WTC11 (cell line): ENCODE data around the gene RNF169. TPM values are rescaled to one million over a fixed set of nuclear protein-coding genes. Genes with fewer than 3 reads are reported as not detected.

Experiments used
- ATAC-seq: fragments of 200-7000 bp; cut with Tn5 transposase; 2 replicates; pipeline ENCODE4 v1.10.0; 2021; ENCODE audit warnings: mild to moderate bottlenecking, moderate library complexity
- CTCF ChIA-PET: fragments of 300-600 bp; sonication (Branson Sonifier 250); formaldehyde crosslinking; loops from one replicate; lab custom pipeline; 2021; ENCODE audit warnings: antibody characterized with exemption; lab: Charles Lee
- POLR2A ChIA-PET: fragments of 350-600 bp; sonication (Branson Sonifier 250); formaldehyde crosslinking; loops from one replicate; lab custom pipeline; 2021; ENCODE audit warnings: antibody characterized with exemption; lab: Charles Lee
- DNase-seq: peaks from one replicate; pipeline ENCODE4 v3.0.0; 2021; ENCODE audit warnings: low spot score
- H3K27ac Mint-ChIP-seq: 2 replicates; pipeline ENCODE4 v1.8.0; 2021; ENCODE audit warnings: mixed read lengths
- H3K27me3 Mint-ChIP-seq: 2 replicates; pipeline ENCODE4 v1.8.0; 2021; ENCODE audit warnings: low read depth, mild to moderate bottlenecking, moderate library complexity, mixed read lengths
- H3K36me3 Mint-ChIP-seq: 2 replicates; pipeline ENCODE4 v1.8.0; 2021; ENCODE audit warnings: mixed read lengths
- H3K4me1 Mint-ChIP-seq: 2 replicates; pipeline ENCODE4 v1.8.0; 2022; ENCODE audit warnings: mixed read lengths
- H3K4me3 Mint-ChIP-seq: 2 replicates; pipeline ENCODE4 v1.8.0; 2021; ENCODE audit warnings: mild to moderate bottlenecking, moderate library complexity, mixed read lengths
- H3K9me3 Mint-ChIP-seq: 2 replicates; pipeline ENCODE4 v1.8.0; 2021; ENCODE audit warnings: mixed read lengths
- CTCF ChIP-seq: fragments of 200-600 bp; IDR thresholded peaks from 2 replicates; pipeline ENCODE4 v1.8.0; 2022; ENCODE audit warnings: antibody characterized with exemption
- ETV6 ChIP-seq: sonication (generic); formaldehyde crosslinking; IDR thresholded peaks from 2 replicates; pipeline ENCODE4 v1.8.1; 2022; ENCODE audit warnings: mild to moderate bottlenecking, missing genetic modification reagents
- JUN ChIP-seq: sonication (generic); formaldehyde crosslinking; IDR thresholded peaks from 2 replicates; pipeline ENCODE4 v1.8.0; 2023; ENCODE audit warnings: mild to moderate bottlenecking, missing genetic modification reagents
- MXD4 ChIP-seq: fragments of 250-450 bp; sonication (Bioruptor Pico); IDR thresholded peaks from 2 replicates; pipeline ENCODE4 v1.8.0; 2021; ENCODE audit warnings: mild to moderate bottlenecking, moderate library complexity, borderline replicate concordance
- NFATC4 ChIP-seq: fragments of 250-450 bp; sonication (Bioruptor Pico); IDR thresholded peaks from 2 replicates; pipeline ENCODE4 v1.9.0; 2021; ENCODE audit warnings: mild to moderate bottlenecking
- OVOL2 ChIP-seq: fragments of 250-450 bp; sonication (Bioruptor Pico); IDR thresholded peaks from 2 replicates; pipeline ENCODE4 v1.9.0; 2021; ENCODE audit warnings: mild to moderate bottlenecking, borderline replicate concordance
- RORB ChIP-seq: fragments of 250-450 bp; sonication (Bioruptor Pico); IDR thresholded peaks from 2 replicates; pipeline ENCODE4 v1.9.0; 2021; ENCODE audit warnings: mild to moderate bottlenecking
- SOX15 ChIP-seq: fragments of 250-450 bp; sonication (Bioruptor Pico); IDR thresholded peaks from 2 replicates; pipeline ENCODE4 v1.9.0; 2021; ENCODE audit warnings: mild to moderate bottlenecking
- TEAD1 ChIP-seq: sonication (generic); formaldehyde crosslinking; IDR thresholded peaks from 2 replicates; pipeline ENCODE4 v1.8.0; 2022; ENCODE audit warnings: mild to moderate bottlenecking, missing genetic modification reagents
- TEAD4 ChIP-seq: sonication (generic); formaldehyde crosslinking; IDR thresholded peaks from 2 replicates; pipeline ENCODE4 v1.8.0; 2022; ENCODE audit warnings: mild to moderate bottlenecking, missing genetic modification reagents
- ZNF532 ChIP-seq: fragments of 250-450 bp; sonication (Bioruptor Pico); IDR thresholded peaks from 2 replicates; pipeline ENCODE4 v1.9.0; 2021; ENCODE audit warnings: mild to moderate bottlenecking, borderline replicate concordance
- total RNA-seq: library from RNA; stranded (reverse); gene quantifications from 3 replicates; pipeline ENCODE4 v1.2.3, GENCODE V29; 2021
- TF ChIP-seq, protein P1 (sequence below): fragments of 250-450 bp; sonication (Bioruptor Pico); IDR thresholded peaks from 2 replicates; pipeline ENCODE4 v1.9.0; 2021; ENCODE audit warnings: mild to moderate bottlenecking
- TF ChIP-seq, protein P2 (sequence below): fragments of 250-450 bp; sonication (Bioruptor Pico); IDR thresholded peaks from 2 replicates; pipeline ENCODE4 v1.9.0; 2021; ENCODE audit warnings: moderate library complexity, mild to moderate bottlenecking, inconsistent platforms, borderline replicate concordance
- TF ChIP-seq, protein P3 (sequence below): sonication (generic); formaldehyde crosslinking; IDR thresholded peaks from 2 replicates; pipeline ENCODE4 v1.8.0; 2023; ENCODE audit warnings: missing genetic modification reagents, mild to moderate bottlenecking, borderline replicate concordance
- TF ChIP-seq, protein P4 (sequence below): sonication (generic); formaldehyde crosslinking; IDR thresholded peaks from 2 replicates; pipeline ENCODE4 v1.8.0; 2023; ENCODE audit warnings: missing genetic modification reagents

The RNF169 gene
- total RNA-seq, 1 experiment from 2014 or later = 13.6 TPM

DNA sequence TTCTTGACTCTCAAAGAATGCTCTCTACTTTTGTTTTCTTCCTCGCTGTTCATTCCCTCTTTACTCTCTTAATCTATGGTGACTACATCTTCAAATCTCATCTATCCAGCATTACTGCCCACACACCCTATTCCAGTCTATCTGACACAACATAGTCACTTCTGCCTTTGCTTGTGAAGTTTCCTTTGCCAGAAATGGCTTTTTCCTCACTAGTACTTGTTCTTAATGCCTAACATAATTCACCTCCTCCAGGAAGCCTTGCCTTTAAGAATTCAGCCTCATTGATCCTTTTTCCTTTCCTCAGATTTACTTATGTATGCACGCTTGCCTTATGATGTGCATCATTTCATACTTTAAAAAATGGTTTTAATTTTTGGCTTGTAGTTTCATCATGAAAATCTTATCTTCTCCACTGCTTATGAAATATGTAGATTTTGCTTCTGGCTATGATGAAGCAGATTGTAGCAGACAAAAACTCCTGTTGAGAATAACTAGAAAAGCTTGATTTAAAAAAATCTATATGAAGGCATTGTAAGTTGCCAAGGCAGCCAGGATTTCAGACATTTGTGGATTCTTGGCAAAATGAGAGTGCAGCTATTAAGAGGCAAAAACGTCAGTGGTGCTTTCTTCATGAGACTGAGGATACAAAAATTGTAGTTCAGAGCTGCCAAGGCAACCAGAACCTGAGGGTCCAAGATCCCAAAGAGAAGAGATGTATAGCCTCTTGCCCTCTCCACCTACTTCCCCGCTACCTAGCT, 31.8 kb downstream of the RNF169 start (continued):
- TF ChIP-seq, protein P1, sequence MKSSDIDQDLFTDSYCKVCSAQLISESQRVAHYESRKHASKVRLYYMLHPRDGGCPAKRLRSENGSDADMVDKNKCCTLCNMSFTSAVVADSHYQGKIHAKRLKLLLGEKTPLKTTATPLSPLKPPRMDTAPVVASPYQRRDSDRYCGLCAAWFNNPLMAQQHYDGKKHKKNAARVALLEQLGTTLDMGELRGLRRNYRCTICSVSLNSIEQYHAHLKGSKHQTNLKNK = no peak
- TF ChIP-seq ETV6 (CRISPR knock-in tag) (no peak), SOX15 (no peak), RORB (CRISPR knock-in tag) (no peak), OVOL2 (CRISPR knock-in tag) (no peak), ZNF532 (CRISPR knock-in tag) (no peak)

- Mint-ChIP-seq H3K27me3 (no peaks in the 10 kb centered on the region), H3K27ac (no peak overlapping the region), H3K36me3 (no peaks in the 10 kb centered on the region), H3K4me3 (no peak overlapping the region), H3K4me1 (peaks cover 4% of the 10 kb centered on the region; the same call in 1 of the 2 replicates), H3K9me3 (no peaks in the 10 kb centered on the region)
- DNase-seq (no peak), ATAC-seq (no peak)
- CTCF ChIA-PET = no interaction called here
- POLR2A ChIA-PET = no interaction called here
- TF ChIP-seq JUN (CRISPR knock-in tag) = no peak
- TF ChIP-seq, protein P2, sequence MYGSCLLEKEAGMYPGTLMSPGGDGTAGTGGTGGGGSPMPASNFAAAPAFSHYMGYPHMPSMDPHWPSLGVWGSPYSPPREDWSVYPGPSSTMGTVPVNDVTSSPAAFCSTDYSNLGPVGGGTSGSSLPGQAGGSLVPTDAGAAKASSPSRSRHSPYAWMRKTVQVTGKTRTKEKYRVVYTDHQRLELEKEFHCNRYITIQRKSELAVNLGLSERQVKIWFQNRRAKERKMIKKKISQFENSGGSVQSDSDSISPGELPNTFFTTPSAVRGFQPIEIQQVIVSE = no peak
- TF ChIP-seq ZNF532 (CRISPR knock-in tag) = no peak
- no peak for TF ChIP-seq TEAD1 (CRISPR knock-in tag)
- no peak for TF ChIP-seq OVOL2 (CRISPR knock-in tag)
- TF ChIP-seq MXD4 (CRISPR knock-in tag) = no peak
- no peak for TF ChIP-seq NFATC4 (CRISPR knock-in tag)
- TF ChIP-seq, protein P3, sequence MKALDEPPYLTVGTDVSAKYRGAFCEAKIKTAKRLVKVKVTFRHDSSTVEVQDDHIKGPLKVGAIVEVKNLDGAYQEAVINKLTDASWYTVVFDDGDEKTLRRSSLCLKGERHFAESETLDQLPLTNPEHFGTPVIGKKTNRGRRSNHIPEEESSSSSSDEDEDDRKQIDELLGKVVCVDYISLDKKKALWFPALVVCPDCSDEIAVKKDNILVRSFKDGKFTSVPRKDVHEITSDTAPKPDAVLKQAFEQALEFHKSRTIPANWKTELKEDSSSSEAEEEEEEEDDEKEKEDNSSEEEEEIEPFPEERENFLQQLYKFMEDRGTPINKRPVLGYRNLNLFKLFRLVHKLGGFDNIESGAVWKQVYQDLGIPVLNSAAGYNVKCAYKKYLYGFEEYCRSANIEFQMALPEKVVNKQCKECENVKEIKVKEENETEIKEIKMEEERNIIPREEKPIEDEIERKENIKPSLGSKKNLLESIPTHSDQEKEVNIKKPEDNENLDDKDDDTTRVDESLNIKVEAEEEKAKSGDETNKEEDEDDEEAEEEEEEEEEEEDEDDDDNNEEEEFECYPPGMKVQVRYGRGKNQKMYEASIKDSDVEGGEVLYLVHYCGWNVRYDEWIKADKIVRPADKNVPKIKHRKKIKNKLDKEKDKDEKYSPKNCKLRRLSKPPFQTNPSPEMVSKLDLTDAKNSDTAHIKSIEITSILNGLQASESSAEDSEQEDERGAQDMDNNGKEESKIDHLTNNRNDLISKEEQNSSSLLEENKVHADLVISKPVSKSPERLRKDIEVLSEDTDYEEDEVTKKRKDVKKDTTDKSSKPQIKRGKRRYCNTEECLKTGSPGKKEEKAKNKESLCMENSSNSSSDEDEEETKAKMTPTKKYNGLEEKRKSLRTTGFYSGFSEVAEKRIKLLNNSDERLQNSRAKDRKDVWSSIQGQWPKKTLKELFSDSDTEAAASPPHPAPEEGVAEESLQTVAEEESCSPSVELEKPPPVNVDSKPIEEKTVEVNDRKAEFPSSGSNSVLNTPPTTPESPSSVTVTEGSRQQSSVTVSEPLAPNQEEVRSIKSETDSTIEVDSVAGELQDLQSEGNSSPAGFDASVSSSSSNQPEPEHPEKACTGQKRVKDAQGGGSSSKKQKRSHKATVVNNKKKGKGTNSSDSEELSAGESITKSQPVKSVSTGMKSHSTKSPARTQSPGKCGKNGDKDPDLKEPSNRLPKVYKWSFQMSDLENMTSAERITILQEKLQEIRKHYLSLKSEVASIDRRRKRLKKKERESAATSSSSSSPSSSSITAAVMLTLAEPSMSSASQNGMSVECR (CRISPR knock-in tag) = no peak
- no peak for TF ChIP-seq CTCF
- TF ChIP-seq, protein P4, sequence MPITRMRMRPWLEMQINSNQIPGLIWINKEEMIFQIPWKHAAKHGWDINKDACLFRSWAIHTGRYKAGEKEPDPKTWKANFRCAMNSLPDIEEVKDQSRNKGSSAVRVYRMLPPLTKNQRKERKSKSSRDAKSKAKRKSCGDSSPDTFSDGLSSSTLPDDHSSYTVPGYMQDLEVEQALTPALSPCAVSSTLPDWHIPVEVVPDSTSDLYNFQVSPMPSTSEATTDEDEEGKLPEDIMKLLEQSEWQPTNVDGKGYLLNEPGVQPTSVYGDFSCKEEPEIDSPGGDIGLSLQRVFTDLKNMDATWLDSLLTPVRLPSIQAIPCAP (CRISPR knock-in tag) = no peak
- no peak for TF ChIP-seq TEAD4
Measured at GRCh38 chr11:74783241-74783871, 34.7 kb downstream of the RNF169 start.
